Tibial nerve (tissue), 3 donors: Measurements from ENCODE around the gene ABCA13.

Experiments used
- POLR2A ChIP-seq, 2 donors: fragments of 450-650 bp; IDR thresholded peaks; one replicate each; pipeline ENCODE4 v1.6.1; 2017; ENCODE audit warnings: antibody characterized with exemption in 2 of 2, mild to moderate bottlenecking in 2 of 2, moderate library complexity in 2 of 2
- TF ChIP-seq, protein P1 (sequence below), 5 experiments: fragments of 200-600 bp in 3 of 5; fragments of 450-650 bp in 2 of 5; sonication (generic) in 3 of 5; IDR thresholded peaks; one replicate each; pipeline ENCODE4 v1.5.1; 2016 to 2019; ENCODE audit warnings: antibody characterized with exemption in 5 of 5, mild to moderate bottlenecking in 3 of 5, moderate library complexity in 2 of 5

DNA sequence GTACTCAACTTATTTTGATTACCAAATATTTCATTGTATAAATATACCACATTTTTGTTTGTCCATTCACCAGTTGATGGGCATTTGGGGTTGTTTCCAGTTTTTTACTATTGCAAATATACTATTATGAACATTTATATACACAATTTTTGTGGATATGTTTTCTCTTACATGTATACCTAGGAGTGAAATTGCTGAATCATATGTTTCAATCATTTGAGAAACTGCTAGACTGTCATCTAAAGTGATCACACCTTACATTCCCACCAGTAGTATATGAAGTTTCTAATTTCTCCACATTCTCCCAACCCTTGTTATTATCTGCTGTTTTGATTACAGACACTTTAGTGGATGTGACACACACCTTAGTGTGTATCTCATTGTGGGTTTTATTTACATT is 257.9 kb downstream of the ABCA13 start:
- TF ChIP-seq, protein P1, sequence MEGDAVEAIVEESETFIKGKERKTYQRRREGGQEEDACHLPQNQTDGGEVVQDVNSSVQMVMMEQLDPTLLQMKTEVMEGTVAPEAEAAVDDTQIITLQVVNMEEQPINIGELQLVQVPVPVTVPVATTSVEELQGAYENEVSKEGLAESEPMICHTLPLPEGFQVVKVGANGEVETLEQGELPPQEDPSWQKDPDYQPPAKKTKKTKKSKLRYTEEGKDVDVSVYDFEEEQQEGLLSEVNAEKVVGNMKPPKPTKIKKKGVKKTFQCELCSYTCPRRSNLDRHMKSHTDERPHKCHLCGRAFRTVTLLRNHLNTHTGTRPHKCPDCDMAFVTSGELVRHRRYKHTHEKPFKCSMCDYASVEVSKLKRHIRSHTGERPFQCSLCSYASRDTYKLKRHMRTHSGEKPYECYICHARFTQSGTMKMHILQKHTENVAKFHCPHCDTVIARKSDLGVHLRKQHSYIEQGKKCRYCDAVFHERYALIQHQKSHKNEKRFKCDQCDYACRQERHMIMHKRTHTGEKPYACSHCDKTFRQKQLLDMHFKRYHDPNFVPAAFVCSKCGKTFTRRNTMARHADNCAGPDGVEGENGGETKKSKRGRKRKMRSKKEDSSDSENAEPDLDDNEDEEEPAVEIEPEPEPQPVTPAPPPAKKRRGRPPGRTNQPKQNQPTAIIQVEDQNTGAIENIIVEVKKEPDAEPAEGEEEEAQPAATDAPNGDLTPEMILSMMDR (IDR thresholded peaks at IDR 0.05), result no peak
- no peak for TF ChIP-seq POLR2A (IDR thresholded peaks at IDR 0.05)
